H1 (cell line): ENCODE measurements around the gene GUCY1A2. TPM values are rescaled to one million over a fixed set of nuclear protein-coding genes. Genes with fewer than 3 reads are reported as not detected.

Experiments
- CTCF ChIA-PET: fragments of 300-600 bp; sonication (Branson Sonifier 250); formaldehyde crosslinking; loops from one replicate; lab custom pipeline; 2021; ENCODE audit not compliant: partially characterized antibody; lab: Charles Lee
- POLR2A ChIA-PET: fragments of 300-600 bp; sonication (Branson Sonifier 250); formaldehyde crosslinking; loops from one replicate; lab custom pipeline; 2021; ENCODE audit warnings: inconsistent platforms; ENCODE audit not compliant: partially characterized antibody; lab: Charles Lee
- DNase-seq, 2 experiments: peaks; one replicate each; pipeline versions ENCODE4 v3.0.0 to v3.0.0-alpha.2; 2010 to 2022; ENCODE audit warnings: low spot score in 2 of 2, low read depth in 1 of 2, mixed read lengths in 1 of 2
- FAIRE-seq: peaks from 2 replicates; lab custom pipeline; 2011; peaks lifted over from hg19 to GRCh38; lab: Jason Lieb, UNC
- H2AFZ ChIP-seq: 2 replicates; pipeline ENCODE4 v1.8.1; 2012; ENCODE audit warnings: low read length, inconsistent platforms
- H2AK5ac ChIP-seq: 2 replicates; pipeline ENCODE4 v1.6.1; 2013; ENCODE audit warnings: low read depth, low read length
- H2BK120ac ChIP-seq: replicated peaks from 2 replicates; pipeline ENCODE3; 2013; ENCODE audit warnings: low read depth, low read length, inconsistent platforms
- H2BK12ac ChIP-seq: 2 replicates; pipeline ENCODE4 v1.6.1; 2013; ENCODE audit warnings: low read depth, low read length
- H2BK15ac ChIP-seq: 2 replicates; pipeline ENCODE4 v1.6.1; 2013; ENCODE audit warnings: low read length
- H2BK20ac ChIP-seq: 2 replicates; pipeline ENCODE4 v1.6.1; 2013; ENCODE audit warnings: low read length
- H2BK5ac ChIP-seq: 2 replicates; pipeline ENCODE4 v1.6.1; 2013; ENCODE audit warnings: low read depth, low read length
- H3K14ac ChIP-seq: 2 replicates; pipeline ENCODE4 v1.6.1; 2013; ENCODE audit warnings: inconsistent platforms; ENCODE audit not compliant: insufficient read length
- H3K18ac ChIP-seq: 2 replicates; pipeline ENCODE4 v1.6.1; 2013; ENCODE audit warnings: low read length; ENCODE audit errors: extremely low read depth
- H3K23ac ChIP-seq: 2 replicates; pipeline ENCODE4 v1.6.1; 2013; ENCODE audit warnings: inconsistent platforms; ENCODE audit not compliant: insufficient read length
- H3K23me2 ChIP-seq: 2 replicates; pipeline ENCODE4 v1.6.1; 2013; ENCODE audit warnings: low read depth, low read length
- H3K27ac ChIP-seq: 2 replicates; pipeline ENCODE4 v1.6.1; 2011; ENCODE audit warnings: low read depth, low read length, inconsistent platforms
- H3K27me3 ChIP-seq, 4 experiments: replicated peaks in 1 of 4; 1 replicate in 1 of 4; 2 replicates in 3 of 4; pipeline versions ENCODE4 v1.6.1 to v1.8.1; 2011 to 2013; ENCODE audit warnings: low read length in 3 of 4, mild to moderate bottlenecking in 3 of 4, inconsistent platforms in 2 of 4, mixed read lengths in 2 of 4, moderate library complexity in 1 of 4; ENCODE audit not compliant: control insufficient read depth in 3 of 4, insufficient read depth in 3 of 4; ENCODE audit errors: extremely low read depth in 1 of 4
- H3K36me3 ChIP-seq, 4 experiments: 2 replicates each; pipeline versions ENCODE4 v1.6.1 to v1.8.1; 2011 to 2013; ENCODE audit warnings: mild to moderate bottlenecking in 4 of 4, low read length in 3 of 4, moderate library complexity in 2 of 4, control low read depth in 1 of 4, inconsistent platforms in 1 of 4; ENCODE audit not compliant: insufficient read depth in 4 of 4, control insufficient read depth in 2 of 4
- H3K4ac ChIP-seq: replicated peaks from 2 replicates; pipeline ENCODE3; 2013; ENCODE audit warnings: low read length, low read depth, mixed read lengths, inconsistent platforms; ENCODE audit not compliant: insufficient read length
- H3K4me1 ChIP-seq, 4 experiments: replicated peaks in 1 of 4; 1 replicate in 1 of 4; 2 replicates in 3 of 4; pipeline versions ENCODE4 v1.6.1 to v1.8.1; 2011 to 2013; ENCODE audit warnings: low read length in 3 of 4, inconsistent platforms in 2 of 4, mixed read lengths in 1 of 4; ENCODE audit not compliant: insufficient read depth in 4 of 4, control insufficient read depth in 3 of 4
- H3K4me2 ChIP-seq, 2 experiments: 2 replicates each; pipeline versions ENCODE4 v1.6.1 to v1.8.1; 2011 to 2013; ENCODE audit warnings: low read depth in 2 of 2, low read length in 2 of 2, control low read depth in 1 of 2, inconsistent platforms in 1 of 2, mild to moderate bottlenecking in 1 of 2; ENCODE audit not compliant: insufficient read depth in 1 of 2
- H3K4me3 ChIP-seq, 4 experiments: fragments of 200-600, 300-600 bp in 1 of 4; sonication (generic), shearing (Covaris generic), sonication (Bioruptor Twin) in 1 of 4; 2 replicates each; pipeline versions ENCODE4 v1.5.1 to v1.8.1; 2011 to 2016; ENCODE audit warnings: low read length in 4 of 4, low read depth in 3 of 4, control low read depth in 2 of 4, inconsistent platforms in 2 of 4, mild to moderate bottlenecking in 2 of 4, mixed read lengths in 1 of 4, moderate library complexity in 1 of 4; ENCODE audit not compliant: insufficient read depth in 2 of 4; ENCODE audit errors: extremely low read depth in 1 of 4
- H3K56ac ChIP-seq: replicated peaks from 2 replicates; pipeline ENCODE3; 2013; ENCODE audit warnings: low read depth, mild to moderate bottlenecking, mixed read lengths, low read length, inconsistent platforms; ENCODE audit not compliant: insufficient read length
- H3K79me1 ChIP-seq: 2 replicates; pipeline ENCODE4 v1.6.1; 2013; ENCODE audit warnings: low read depth, low read length, control low read depth
- H3K79me2 ChIP-seq, 2 experiments: 2 replicates each; pipeline versions ENCODE4 v1.6.1 to v1.8.1; 2012 to 2013; ENCODE audit warnings: low read length in 2 of 2, mild to moderate bottlenecking in 2 of 2, inconsistent platforms in 1 of 2; ENCODE audit not compliant: insufficient read depth in 2 of 2, control insufficient read depth in 1 of 2
- H3K9ac ChIP-seq, 4 experiments: replicated peaks in 1 of 4; 1 replicate in 1 of 4; 2 replicates in 3 of 4; pipeline versions ENCODE4 v1.6.1 to v1.8.1; 2011 to 2013; ENCODE audit warnings: low read depth in 3 of 4, low read length in 3 of 4, control low read depth in 2 of 4, mild to moderate bottlenecking in 2 of 4, moderate library complexity in 2 of 4, inconsistent platforms in 1 of 4; ENCODE audit errors: extremely low read depth in 1 of 4
- H3K9me3 ChIP-seq, 2 experiments: 2 replicates each; pipeline versions ENCODE4 v1.6.1 to v1.8.1; 2012 to 2013; ENCODE audit warnings: mild to moderate bottlenecking in 2 of 2, moderate library complexity in 2 of 2, control low read depth in 1 of 2, inconsistent platforms in 1 of 2, low read depth in 1 of 2, low read length in 1 of 2, mixed read lengths in 1 of 2; ENCODE audit not compliant: insufficient read depth in 2 of 2
- H4K20me1 ChIP-seq, 2 experiments: replicated peaks in 1 of 2; 2 replicates each; pipeline versions ENCODE3 to v1.8.1; 2011 to 2013; ENCODE audit warnings: inconsistent platforms in 2 of 2, low read length in 2 of 2, mild to moderate bottlenecking in 1 of 2; ENCODE audit not compliant: insufficient read depth in 2 of 2, control insufficient read depth in 1 of 2
- H4K5ac ChIP-seq: 2 replicates; pipeline ENCODE4 v1.6.1; 2013; ENCODE audit warnings: low read length, low read depth, mixed read lengths, inconsistent platforms; ENCODE audit not compliant: insufficient read length
- H4K8ac ChIP-seq: 2 replicates; pipeline ENCODE4 v1.8.0; 2013; ENCODE audit warnings: mild to moderate bottlenecking, moderate library complexity, low read length, inconsistent platforms; ENCODE audit not compliant: insufficient read depth; ENCODE audit errors: extremely low read depth
- H4K91ac ChIP-seq: replicated peaks from 2 replicates; pipeline ENCODE3; 2013; ENCODE audit warnings: low read length, mixed read lengths, inconsistent platforms; ENCODE audit not compliant: insufficient read length
- BRCA1 ChIP-seq: IDR thresholded peaks from 2 replicates; pipeline ENCODE4 v1.6.1; 2012; ENCODE audit warnings: low read depth, low read length, improper control_type of control experiment
- CTBP2 ChIP-seq: IDR thresholded peaks from 2 replicates; pipeline ENCODE4 v1.7.0; 2011; ENCODE audit warnings: borderline replicate concordance, mild to moderate bottlenecking, moderate library complexity, mixed read lengths, low read length; ENCODE audit not compliant: insufficient read depth, insufficient read length
- EZH2 ChIP-seq: fragments of 200-600 bp; sonication (generic); IDR thresholded peaks from 2 replicates; pipeline ENCODE4 v1.7.1; 2012; ENCODE audit warnings: low read depth, mild to moderate bottlenecking, moderate library complexity, low read length, inconsistent platforms; ENCODE audit not compliant: severe bottlenecking
- HDAC6 ChIP-seq: IDR thresholded peaks from one replicate; pipeline ENCODE4 v1.7.1; 2012; ENCODE audit warnings: low read depth, mild to moderate bottlenecking, inconsistent platforms, low read length, moderate library complexity
- KDM1A ChIP-seq: fragments of 200-600, 300-600 bp; sonication (generic); IDR thresholded peaks from 2 replicates; pipeline ENCODE4 v1.7.1; 2016; ENCODE audit warnings: mild to moderate bottlenecking, low read length, borderline replicate concordance
- PHF8 ChIP-seq: fragments of 200-600 bp; sonication (generic); conservative IDR thresholded peaks from 2 replicates; pipeline ENCODE4 v1.7.1; 2012; ENCODE audit warnings: low read depth, mild to moderate bottlenecking, inconsistent platforms, low read length, moderate library complexity
- POLR2A ChIP-seq, 2 experiments: IDR thresholded peaks; 1 replicate in 1 of 2; 2 replicates in 1 of 2; pipeline ENCODE4 v1.6.1; 2011; ENCODE audit warnings: low read depth in 2 of 2, low read length in 2 of 2, mild to moderate bottlenecking in 2 of 2; ENCODE audit errors: control extremely low read depth in 1 of 2
- RAD21 ChIP-seq, 2 experiments: IDR thresholded peaks in 1 of 2; conservative IDR thresholded peaks in 1 of 2; 2 replicates each; pipeline ENCODE4 v1.6.1; 2011; ENCODE audit warnings: low read depth in 2 of 2, low read length in 2 of 2, improper control_type of control experiment in 1 of 2, inconsistent platforms in 1 of 2, mild to moderate bottlenecking in 1 of 2, moderate library complexity in 1 of 2
- SRF ChIP-seq: IDR thresholded peaks from 2 replicates; pipeline ENCODE4 v1.6.1; 2011; ENCODE audit warnings: mild to moderate bottlenecking, low read depth, low read length, moderate library complexity
- WGBS, 2 experiments: shearing (Covaris generic) in 1 of 2; methylation state at CpG; one replicate each; pipeline versions ENCODE4 v1.1.6 to v1.1.7; 2013 to 2015; ENCODE audit warnings: low lambda C conversion rate in 2 of 2, mixed read lengths in 2 of 2, inconsistent platforms in 1 of 2, low coverage in 1 of 2, missing lambda C conversion rate in 1 of 2; ENCODE audit not compliant: insufficient replicate concordance in 2 of 2, insufficient coverage in 1 of 2, insufficient read length in 1 of 2; ENCODE audit errors: extremely low coverage in 1 of 2, missing lambda C conversion rate in 1 of 2; 5-methylcytosine and 5-hydroxymethylcytosine counted together
- polyA plus RNA-seq, 7 experiments: library from polyadenylated mRNA; depleted of rRNA in 3 of 7; stranded (reverse) in 5 of 7; unstranded in 2 of 7; fragments of >200 nt in 5 of 7; fragments of 200-250 nt in 2 of 7; gene quantifications; 1 replicate in 5 of 7; 2 replicates in 1 of 7; 4 replicates in 1 of 7; pipeline versions ENCODE4 v1.2.1 to v1.2.3, GENCODE V29; 2011 to 2013; ENCODE audit warnings: missing spikeins in 2 of 7, mixed read lengths in 2 of 7
- total RNA-seq: library from RNA; stranded (reverse); fragmentation: NEBNext Ultra II Directional; extraction: Animal tissue kit (Norgen Biotek cat#: 25700); gene quantifications from 2 replicates; pipeline ENCODE4 v1.2.1, GENCODE V29; 2021

The GUCY1A2 gene
- total and polyA plus RNA-seq, 2 of the 8 experiments (the other 6 are each of a cell fraction or from before 2014, with no cell fraction given) = 0.11 to 1.9 TPM

DNA sequence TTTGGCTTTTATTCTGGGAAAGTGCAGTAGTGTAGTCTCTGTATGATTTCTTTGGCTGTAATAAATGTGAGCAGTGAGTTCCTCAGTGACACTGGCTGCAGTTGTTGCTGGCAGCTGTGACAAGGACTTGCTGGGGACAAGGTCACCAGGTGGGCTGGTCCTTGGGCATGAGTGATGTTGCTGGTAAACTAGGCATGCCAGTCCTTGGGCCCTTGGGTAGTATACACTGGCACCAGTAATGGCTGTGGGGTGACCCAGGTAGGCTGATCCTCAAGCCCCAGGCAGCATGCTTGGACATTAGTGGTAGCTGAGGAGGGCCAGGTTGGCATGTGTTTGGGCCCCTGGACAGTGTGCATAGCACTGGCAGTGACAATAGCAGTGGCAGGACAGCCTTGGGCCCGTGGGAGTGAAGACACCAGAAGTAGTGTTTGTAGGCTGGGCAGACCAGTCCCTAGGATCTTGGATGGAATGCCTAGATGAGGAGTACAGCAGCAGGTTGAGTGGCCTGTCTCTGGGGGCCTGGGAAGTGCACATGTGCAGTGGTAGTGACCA, 164.3 kb downstream of the GUCY1A2 start:
- H4K91ac ChIP-seq = no peak overlapping the region
- WGBS, 2 experiments = 100% methylated on average over 1 of the region's 1 CpG; no CpG with 5 or more reads in 1 of the 2 experiments
- H2AFZ ChIP-seq = no peak overlapping the region
- no peak overlapping the region for H4K5ac ChIP-seq
- H3K4me1 ChIP-seq = no peaks in the 10 kb centered on the region
- peaks cover 0 to 1% of the 10 kb centered on the region in 2 experiments for H4K20me1 ChIP-seq
- no peaks in the 10 kb centered on the region for H3K27me3 ChIP-seq
- FAIRE-seq (no peak), DNase-seq (no peak)
- no peak overlapping the region for H3K4ac ChIP-seq
- no peaks in the 10 kb centered on the region for H3K36me3 ChIP-seq
- H2BK20ac ChIP-seq = no peak overlapping the region
- no peak overlapping the region for H3K14ac ChIP-seq
- no peak overlapping the region for H3K56ac ChIP-seq
- CTCF ChIA-PET = no interaction called here
- H4K8ac ChIP-seq = no peak overlapping the region
- no peaks in the 10 kb centered on the region for H3K79me1 ChIP-seq
- no peak overlapping the region for H3K9ac ChIP-seq
- no peak overlapping the region for H2AK5ac ChIP-seq
- no peak overlapping the region for H3K4me2 ChIP-seq
- no peaks in the 10 kb centered on the region; a peak in 1 of 4 replicates for H3K9me3 ChIP-seq
- H2BK120ac ChIP-seq = no peak overlapping the region
- H3K4me3 ChIP-seq = no peak overlapping the region
- no peak overlapping the region for H3K18ac ChIP-seq
- H2BK5ac ChIP-seq = no peak overlapping the region; the same call in 1 of the 2 replicates
- H3K23ac ChIP-seq = no peak overlapping the region
- H2BK12ac ChIP-seq = no peak overlapping the region
- H3K27ac ChIP-seq = no peak overlapping the region
- no peak overlapping the region for H2BK15ac ChIP-seq
- POLR2A ChIA-PET = no interaction called here
- H3K23me2 ChIP-seq = no peaks in the 10 kb centered on the region; the same call in 1 of the 2 replicates
- no peaks in the 10 kb centered on the region for H3K79me2 ChIP-seq
- TF ChIP-seq PHF8 = no peak
- no peak for TF ChIP-seq BRCA1
- no peak for TF ChIP-seq RAD21 (IDR thresholded peaks at IDR 0.05 in 1 of 2, conservative IDR thresholded peaks at IDR 0.05 in 1 of 2; ENCODE audit: low read depth in 2 of 2, low read length in 2 of 2)
- TF ChIP-seq CTBP2 = no peak
- no peak for TF ChIP-seq POLR2A (IDR thresholded peaks at IDR 0.05; ENCODE audit: control extremely low read depth in 1 of 2, low read depth in 2 of 2, low read length in 2 of 2)
- no peak for TF ChIP-seq HDAC6
- no peak for TF ChIP-seq EZH2
- no peak for TF ChIP-seq KDM1A
- no peak for TF ChIP-seq SRF
